ENCODE measurements around the gene CASZ1. TPM values are rescaled to one million over a fixed set of nuclear protein-coding genes. Genes with fewer than 3 reads are reported as not detected.

Gene CASZ1
- total RNA-seq, 1 experiment from 2014 or later: 2.2 TPM

GRCh38 chr1:10625076-10625475, 171.4 kb downstream of the CASZ1 start:
- DNase-seq (ENCODE audit: low spot score): no peak
- in situ Hi-C loops (cut with HindIII; ENCODE audit: low sequenced_read_pairs): no loop called here

GRCh38 chr1:10624256-10625050, 172.0 kb downstream of the CASZ1 start:
- no peak for DNase-seq (ENCODE audit: low spot score)
- in situ Hi-C loops (cut with HindIII; ENCODE audit: low sequenced_read_pairs): no loop called here

GRCh38 chr1:10623686-10624145, 172.7 kb downstream of the CASZ1 start:
- no peak for DNase-seq (ENCODE audit: low spot score)
- in situ Hi-C loops (cut with HindIII; ENCODE audit: low sequenced_read_pairs): no loop called here

GRCh38 chr1:10622910-10623685, 173.3 kb downstream of the CASZ1 start:
- in situ Hi-C loops (cut with HindIII; ENCODE audit: low sequenced_read_pairs): no loop called here
- no peak for DNase-seq (ENCODE audit: low spot score)

- in situ Hi-C loops (cut with HindIII; ENCODE audit: low sequenced_read_pairs): no loop called here
- no peak for DNase-seq (ENCODE audit: low spot score)
Observed at GRCh38 chr1:10621906-10622305, 174.5 kb downstream of the CASZ1 start.

- in situ Hi-C loops (cut with HindIII; ENCODE audit: low sequenced_read_pairs): no loop called here
- no peak for DNase-seq (ENCODE audit: low spot score)
Observed at GRCh38 chr1:10620776-10621175, 175.7 kb downstream of the CASZ1 start.

GRCh38 chr1:10617931-10618885, 178.2 kb downstream of the CASZ1 start:
- DNase-seq (ENCODE audit: low spot score): no peak
- in situ Hi-C loops (cut with HindIII; ENCODE audit: low sequenced_read_pairs): no loop called here

GRCh38 chr1:10617318-10617717, 179.1 kb downstream of the CASZ1 start:
- in situ Hi-C loops (cut with HindIII; ENCODE audit: low sequenced_read_pairs): no loop called here
- DNase-seq (ENCODE audit: low spot score): no peak

GRCh38 chr1:10616696-10617095, 179.8 kb downstream of the CASZ1 start:
- no peak for DNase-seq (ENCODE audit: low spot score)
- in situ Hi-C loops (cut with HindIII; ENCODE audit: low sequenced_read_pairs): no loop called here

- DNase-seq (ENCODE audit: low spot score): no peak
- in situ Hi-C loops (cut with HindIII; ENCODE audit: low sequenced_read_pairs): no loop called here
Observed at GRCh38 chr1:10615932-10616671, 180.3 kb downstream of the CASZ1 start.

GRCh38 chr1:10615332-10615731, 181.1 kb downstream of the CASZ1 start:
- no peak for DNase-seq (ENCODE audit: low spot score)
- in situ Hi-C loops (cut with HindIII; ENCODE audit: low sequenced_read_pairs): no loop called here

GRCh38 chr1:10614377-10615225, 181.8 kb downstream of the CASZ1 start:
- in situ Hi-C loops (cut with HindIII; ENCODE audit: low sequenced_read_pairs): no loop called here
- no peak for DNase-seq (ENCODE audit: low spot score)

GRCh38 chr1:10613861-10614260, 182.6 kb downstream of the CASZ1 start:
- DNase-seq (ENCODE audit: low spot score): no peak
- in situ Hi-C loops (cut with HindIII; ENCODE audit: low sequenced_read_pairs): no loop called here

- in situ Hi-C loops (cut with HindIII; ENCODE audit: low sequenced_read_pairs): no loop called here
- no peak for DNase-seq (ENCODE audit: low spot score)
Observed at GRCh38 chr1:10613340-10613739, 183.1 kb downstream of the CASZ1 start.

GRCh38 chr1:10612436-10613160, 183.8 kb downstream of the CASZ1 start:
- peak; percentile 76 for DNase-seq (ENCODE audit: low spot score)
- in situ Hi-C loops (cut with HindIII; ENCODE audit: low sequenced_read_pairs): no loop called here

- DNase-seq (ENCODE audit: low spot score): no peak
- in situ Hi-C loops (cut with HindIII; ENCODE audit: low sequenced_read_pairs): no loop called here
Observed at GRCh38 chr1:10610901-10611600, 185.4 kb downstream of the CASZ1 start.

GRCh38 chr1:10608690-10609089, 187.8 kb downstream of the CASZ1 start:
- in situ Hi-C loops (cut with HindIII; ENCODE audit: low sequenced_read_pairs): no loop called here

More at GRCh38 chr1:10608690-10609089, 187.8 kb downstream of the CASZ1 start:
- no peak for DNase-seq (ENCODE audit: low spot score)
